Measurements from ENCODE around the gene PALS2. TPM values are rescaled to one million over a fixed set of nuclear protein-coding genes. Genes with fewer than 3 reads are reported as not detected.
A peak's percentile ranks its signal among the peaks of the same experiment; 100 is the strongest.

PALS2 gene
- total and polyA plus RNA-seq, 8 donors = 0.58 to 27.0 (median 5.4) TPM

GRCh38 chr7:24576171-24577025 is 3.1 kb downstream of the PALS2 start:
- 19 to 25% (median 23%) methylated on average over 2 of the region's 2 CpGs for WGBS, 5 donors
- Histone ChIP-seq H3K9me3 (no peaks in the 10 kb centered on the region), H3K27ac (no peak overlapping the region), H3K4me1 (peaks cover 4 to 21% (median 17%) of the 10 kb centered on the region in 4 donors), H3K36me3 (no peaks in the 10 kb centered on the region), H3K27me3 (peaks cover 0 to 21% (median 0%) of the 10 kb centered on the region in 3 donors), H3K4me3 (no peak overlapping the region)
- peak; percentile 39 to 86 for DNase-seq
- intact Hi-C loops (cut with DNase I; ENCODE audit: low total_unique reads) = no loop called here
- TF ChIP-seq POLR2A (IDR thresholded peaks at IDR 0.05) (no peak), CTCF (IDR thresholded peaks at IDR 0.05) (peak in 4 of 7 experiments; percentile 31 to 51 (median 48))

DNA sequence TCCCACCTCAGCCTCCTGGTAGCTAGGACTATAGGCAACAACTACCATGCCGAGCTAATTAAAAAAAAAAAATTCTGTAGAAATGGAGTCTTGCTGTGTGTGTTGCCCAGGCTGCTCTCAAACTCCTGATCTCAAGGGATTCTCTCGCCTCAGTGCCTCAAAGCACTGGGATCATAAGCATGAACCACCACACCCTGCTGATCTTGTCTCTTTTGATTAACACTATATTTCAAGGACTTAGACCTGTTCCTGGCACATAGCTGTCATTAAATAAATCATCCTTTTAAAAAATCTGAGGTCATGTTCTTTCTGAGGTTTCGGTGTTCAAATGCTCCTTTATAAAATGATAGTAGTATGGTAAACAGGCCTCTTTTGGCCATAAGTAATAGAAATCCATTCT is 4.8 kb downstream of the PALS2 start:
- Histone ChIP-seq H3K27me3 (peaks cover 0 to 5% (median 0%) of the 10 kb centered on the region in 3 donors), H3K4me3 (no peak overlapping the region), H3K9me3 (no peaks in the 10 kb centered on the region), H3K36me3 (no peaks in the 10 kb centered on the region), H3K27ac (no peak overlapping the region), H3K4me1 (peaks cover 4 to 14% (median 9%) of the 10 kb centered on the region in 4 donors)
- intact Hi-C loops (cut with DNase I; ENCODE audit: low total_unique reads) = no loop called here
- TF ChIP-seq CTCF (IDR thresholded peaks at IDR 0.05) = no peak
- TF ChIP-seq POLR2AphosphoS5 (IDR thresholded peaks at IDR 0.05) = no peak
- no peak for TF ChIP-seq POLR2A (IDR thresholded peaks at IDR 0.05)
- no peak for TF ChIP-seq EP300 (IDR thresholded peaks at IDR 0.05)
- no peak for DNase-seq
- 91 to 96% (median 94%) methylated on average over 3 of the region's 3 CpGs for WGBS, 5 donors

- Histone ChIP-seq H3K36me3 (no peaks in the 10 kb centered on the region), H3K9me3 (no peaks in the 10 kb centered on the region), H3K27ac (no peak overlapping the region), H3K4me3 (no peak overlapping the region), H3K4me1 (peaks cover 0 to 4% (median 0%) of the 10 kb centered on the region in 4 donors), H3K27me3 (no peaks in the 10 kb centered on the region)
- 27 to 39% (median 37%) methylated on average over 2 of the region's 2 CpGs for WGBS, 5 donors
- peak in 1 of 2 donors; percentile 54 for DNase-seq
- TF ChIP-seq POLR2A (IDR thresholded peaks at IDR 0.05) (no peak), EP300 (IDR thresholded peaks at IDR 0.05) (no peak), POLR2AphosphoS5 (IDR thresholded peaks at IDR 0.05) (peak in 1 of 3 donors; percentile 43), CTCF (IDR thresholded peaks at IDR 0.05) (no peak)
- intact Hi-C loops (cut with DNase I; ENCODE audit: low total_unique reads) = no loop called here
Observed at GRCh38 chr7:24580283-24580946, 7.2 kb downstream of the PALS2 start.

DNA sequence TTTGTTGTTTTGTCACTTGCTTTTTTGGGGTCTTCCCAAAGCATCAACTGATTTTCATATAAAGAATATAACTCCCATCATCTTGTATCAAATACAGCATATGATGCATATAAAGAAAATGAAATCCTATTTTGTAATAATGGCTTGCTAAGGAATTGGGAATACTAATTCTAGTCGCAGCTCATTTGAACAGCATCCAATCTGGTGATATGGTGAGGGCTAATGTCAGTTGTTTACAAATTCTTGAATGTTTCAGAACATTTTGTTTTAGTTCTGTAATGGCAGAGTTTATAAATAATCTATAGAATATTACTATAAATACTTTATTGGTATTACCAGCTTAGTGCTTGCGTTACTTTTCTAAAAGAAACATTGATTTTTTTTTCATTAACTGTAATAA is 8.9 kb downstream of the PALS2 start:
- Histone ChIP-seq H3K4me1 (no peaks in the 10 kb centered on the region), H3K9me3 (no peaks in the 10 kb centered on the region), H3K27me3 (no peaks in the 10 kb centered on the region), H3K4me3 (no peak overlapping the region), H3K27ac (no peak overlapping the region), H3K36me3 (no peaks in the 10 kb centered on the region)
- intact Hi-C loops (cut with DNase I; ENCODE audit: low total_unique reads) = no loop called here
- no peak for TF ChIP-seq EP300 (IDR thresholded peaks at IDR 0.05)
- no peak for TF ChIP-seq CTCF (IDR thresholded peaks at IDR 0.05)
- no peak for TF ChIP-seq POLR2A (IDR thresholded peaks at IDR 0.05)
- TF ChIP-seq POLR2AphosphoS5 (IDR thresholded peaks at IDR 0.05) = no peak
- no peak for DNase-seq
- WGBS, 5 donors = 71 to 79% (median 77%) methylated on average over 2 of the region's 2 CpGs

Measured in stomach (tissue), 9 donors.